Measurements from ENCODE around the gene P2RY6.

P2RY6 gene

DNA sequence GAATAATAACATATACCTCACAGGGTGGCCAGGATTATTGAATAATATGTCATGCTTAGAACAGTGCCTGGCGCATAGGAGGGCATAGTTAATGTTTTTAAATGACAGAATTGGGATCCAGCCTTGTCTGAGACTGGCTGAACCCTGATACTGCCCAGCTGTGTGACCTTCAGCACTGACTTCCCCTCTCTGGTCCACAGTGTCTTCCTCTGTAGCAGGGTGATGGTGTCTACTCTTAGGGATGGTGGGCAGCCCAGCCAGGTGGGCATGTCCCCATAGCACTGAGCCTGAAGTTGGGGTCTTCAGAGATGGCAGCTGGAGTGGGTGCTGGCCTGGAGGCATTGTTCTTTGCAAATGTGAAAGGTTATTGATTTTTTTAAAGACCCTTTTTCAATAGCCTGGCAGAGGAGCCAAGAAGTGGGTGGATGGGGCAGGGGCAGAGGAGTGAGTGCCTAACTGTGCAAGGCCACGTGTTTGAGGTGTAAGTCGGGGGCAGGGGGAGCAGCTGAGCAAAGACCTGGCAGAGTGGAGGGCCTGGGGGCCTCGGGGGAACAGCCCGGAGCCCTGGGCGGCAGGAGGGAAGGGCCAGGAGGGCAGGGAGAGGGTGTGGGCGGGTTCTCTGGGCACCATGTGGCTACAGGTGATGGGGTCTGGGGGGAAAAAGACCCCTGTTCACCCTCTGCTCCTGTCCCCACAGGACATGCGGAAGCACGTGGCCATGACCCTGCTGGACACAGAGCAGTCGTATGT, 74.2 kb downstream of the P2RY6 start:
- DNase-seq (ENCODE audit: insufficient read length, low spot score), result no peak
- TF ChIP-seq POU2F2 (IDR thresholded peaks at IDR 0.05; ENCODE audit: low read depth, low read length), result no peak
- no peak for TF ChIP-seq PAX5 (IDR thresholded peaks at IDR 0.05; ENCODE audit: insufficient read depth, low read length, severe bottlenecking)
- no peak for TF ChIP-seq SPI1 (IDR thresholded peaks at IDR 0.05; ENCODE audit: low read depth, low read length)
- TF ChIP-seq POLR2A (IDR thresholded peaks at IDR 0.05; ENCODE audit: low read depth, low read length), result no peak
- TF ChIP-seq POLR2AphosphoS5 (IDR thresholded peaks at IDR 0.05; ENCODE audit: low read depth, low read length), result no peak
- no peak for TF ChIP-seq TAF1 (IDR thresholded peaks at IDR 0.05; ENCODE audit: low read depth, low read length)
- no peak for FAIRE-seq

- no peak for FAIRE-seq
Observed at GRCh38 chr11:73347067-73347466, 74.9 kb downstream of the P2RY6 start.

More at GRCh38 chr11:73347067-73347466, 74.9 kb downstream of the P2RY6 start:
- DNase-seq (ENCODE audit: insufficient read length, low spot score), result no peak
- TF ChIP-seq POLR2AphosphoS5 (IDR thresholded peaks at IDR 0.05; ENCODE audit: low read depth, low read length), result no peak
- no peak for TF ChIP-seq POLR2A (IDR thresholded peaks at IDR 0.05; ENCODE audit: low read depth, low read length)
- TF ChIP-seq SPI1 (IDR thresholded peaks at IDR 0.05; ENCODE audit: low read depth, low read length), result no peak
- TF ChIP-seq TAF1 (IDR thresholded peaks at IDR 0.05; ENCODE audit: low read depth, low read length), result no peak
- no peak for TF ChIP-seq POU2F2 (IDR thresholded peaks at IDR 0.05; ENCODE audit: low read depth, low read length)
- no peak for TF ChIP-seq PAX5 (IDR thresholded peaks at IDR 0.05; ENCODE audit: insufficient read depth, low read length, severe bottlenecking)
